ENCODE results near the gene DAZAP1. TPM values are rescaled to one million over a fixed set of nuclear protein-coding genes. Genes with fewer than 3 reads are reported as not detected.

Gene DAZAP1
- total and polyA plus RNA-seq, 2 experiments from 2014 or later: 11.0 to 56.6 TPM

GRCh38 chr19:1365319-1366269 is 41.8 kb upstream of the DAZAP1 start:
- no peak overlapping the region for H3K9ac ChIP-seq
- DNase-seq: no peak

GRCh38 chr19:1366296-1366695 is 41.1 kb upstream of the DAZAP1 start:
- H3F3A ChIP-seq (ENCODE audit: insufficient read depth): peaks cover 15% of the 10 kb centered on the region
- in situ Hi-C loops (cut with MboI): no loop called here
- H3K36me3 ChIP-seq (ENCODE audit: low read depth): peaks cover 26% of the 10 kb centered on the region; the same call in 1 of the 2 replicates
- no peaks in the 10 kb centered on the region for H4K20me1 ChIP-seq (ENCODE audit: insufficient read depth)
- WGBS, 2 experiments (ENCODE audit: low coverage in 1 of 2, low lambda C conversion rate in 2 of 2, missing lambda C conversion rate in 2 of 2): 93 to 98% methylated on average over 10 of the region's 10 CpGs
- peaks cover 11% of the 10 kb centered on the region for H3K4me1 ChIP-seq (ENCODE audit: insufficient read depth)
- H3K4me3 ChIP-seq: no peak overlapping the region
- H3K9me2 ChIP-seq (ENCODE audit: insufficient read depth): no peaks in the 10 kb centered on the region
- H3K4me2 ChIP-seq (ENCODE audit: unreplicated experiment): no peak overlapping the region
- H3K79me2 ChIP-seq (ENCODE audit: insufficient read depth): peaks cover 31% of the 10 kb centered on the region
- TF ChIP-seq EZH2 (IDR thresholded peaks at IDR 0.05; ENCODE audit: insufficient read depth, poor library complexity, severe bottlenecking): no peak
- no peak for TF ChIP-seq EZH2phosphoT487 (IDR thresholded peaks at IDR 0.05; ENCODE audit: insufficient read depth, low read depth)
- H3K27ac ChIP-seq: no peak overlapping the region
- no peak overlapping the region for H3K9ac ChIP-seq
- no peak overlapping the region for H2AFZ ChIP-seq
- no peak for DNase-seq
- H3K9me3 ChIP-seq (ENCODE audit: low read depth): no peaks in the 10 kb centered on the region
- no peaks in the 10 kb centered on the region for H3K27me3 ChIP-seq (replicated peaks; ENCODE audit: insufficient read depth)

More at GRCh38 chr19:1365319-1366269, 41.8 kb upstream of the DAZAP1 start:
- no peak overlapping the region for H3K27ac ChIP-seq
- TF ChIP-seq EZH2 (IDR thresholded peaks at IDR 0.05; ENCODE audit: insufficient read depth, poor library complexity, severe bottlenecking): no peak
- TF ChIP-seq EZH2phosphoT487 (IDR thresholded peaks at IDR 0.05; ENCODE audit: insufficient read depth, low read depth): no peak
- no peak overlapping the region for H3K4me3 ChIP-seq
- no peak overlapping the region for H3K4me2 ChIP-seq (ENCODE audit: unreplicated experiment)
- peaks cover 26% of the 10 kb centered on the region; the same call in 1 of the 2 replicates for H3K36me3 ChIP-seq (ENCODE audit: low read depth)
- H3K79me2 ChIP-seq (ENCODE audit: insufficient read depth): peaks cover 31% of the 10 kb centered on the region
- H2AFZ ChIP-seq: no peak overlapping the region
- H4K20me1 ChIP-seq (ENCODE audit: insufficient read depth): no peaks in the 10 kb centered on the region
- H3K9me3 ChIP-seq (ENCODE audit: low read depth): no peaks in the 10 kb centered on the region
- in situ Hi-C loops (cut with MboI): no loop called here
- H3K4me1 ChIP-seq (ENCODE audit: insufficient read depth): peaks cover 17% of the 10 kb centered on the region
- H3K9me2 ChIP-seq (ENCODE audit: insufficient read depth): no peaks in the 10 kb centered on the region
- peaks cover 19% of the 10 kb centered on the region for H3F3A ChIP-seq (ENCODE audit: insufficient read depth)
- WGBS, 2 experiments (ENCODE audit: low coverage in 1 of 2, low lambda C conversion rate in 2 of 2, missing lambda C conversion rate in 2 of 2): 87 to 90% methylated on average over 37 of the region's 37 CpGs
- H3K27me3 ChIP-seq (replicated peaks; ENCODE audit: insufficient read depth): no peaks in the 10 kb centered on the region

GRCh38 chr19:1366899-1367870 is 40.2 kb upstream of the DAZAP1 start:
- H3K4me3 ChIP-seq: no peak overlapping the region
- H3K4me2 ChIP-seq (ENCODE audit: unreplicated experiment): no peak overlapping the region
- peaks cover 4% of the 10 kb centered on the region for H3K4me1 ChIP-seq (ENCODE audit: insufficient read depth)
- DNase-seq: no peak
- in situ Hi-C loops (cut with MboI): no loop called here
- peaks cover 7% of the 10 kb centered on the region for H3F3A ChIP-seq (ENCODE audit: insufficient read depth)
- no peaks in the 10 kb centered on the region for H3K9me2 ChIP-seq (ENCODE audit: insufficient read depth)
- peaks cover 31% of the 10 kb centered on the region; the same call in 1 of the 2 replicates for H3K36me3 ChIP-seq (ENCODE audit: low read depth)
- H3K9me3 ChIP-seq (ENCODE audit: low read depth): no peaks in the 10 kb centered on the region
- 87 to 90% methylated on average over 31 to 35 of the region's 35 CpGs for WGBS, 2 experiments (ENCODE audit: low coverage in 1 of 2, low lambda C conversion rate in 2 of 2, missing lambda C conversion rate in 2 of 2)
- H3K79me2 ChIP-seq (ENCODE audit: insufficient read depth): peaks cover 30% of the 10 kb centered on the region
- no peak overlapping the region for H3K27ac ChIP-seq
- H3K27me3 ChIP-seq (replicated peaks; ENCODE audit: insufficient read depth): no peaks in the 10 kb centered on the region
- no peak overlapping the region for H3K9ac ChIP-seq
- no peaks in the 10 kb centered on the region for H4K20me1 ChIP-seq (ENCODE audit: insufficient read depth)
- no peak for TF ChIP-seq EZH2 (IDR thresholded peaks at IDR 0.05; ENCODE audit: insufficient read depth, poor library complexity, severe bottlenecking)
- no peak for TF ChIP-seq EZH2phosphoT487 (IDR thresholded peaks at IDR 0.05; ENCODE audit: insufficient read depth, low read depth)
- no peak overlapping the region for H2AFZ ChIP-seq

- WGBS, 2 experiments (ENCODE audit: low coverage in 1 of 2, low lambda C conversion rate in 2 of 2, missing lambda C conversion rate in 2 of 2): 92 to 99% methylated on average over 16 to 18 of the region's 18 CpGs
- H3K4me1 ChIP-seq (ENCODE audit: insufficient read depth): no peaks in the 10 kb centered on the region
- no peaks in the 10 kb centered on the region for H3K27me3 ChIP-seq (replicated peaks; ENCODE audit: insufficient read depth)
- no peak overlapping the region for H3K4me3 ChIP-seq
- H3K4me2 ChIP-seq (ENCODE audit: unreplicated experiment): no peak overlapping the region
- H3K27ac ChIP-seq: no peak overlapping the region
- peaks cover 9% of the 10 kb centered on the region for H3K79me2 ChIP-seq (ENCODE audit: insufficient read depth)
- TF ChIP-seq EZH2 (IDR thresholded peaks at IDR 0.05; ENCODE audit: insufficient read depth, poor library complexity, severe bottlenecking): no peak
- TF ChIP-seq EZH2phosphoT487 (IDR thresholded peaks at IDR 0.05; ENCODE audit: insufficient read depth, low read depth): no peak
- in situ Hi-C loops (cut with MboI): no loop called here
- H3K36me3 ChIP-seq (ENCODE audit: low read depth): peaks cover 19% of the 10 kb centered on the region; the same call in 1 of the 2 replicates
- H3K9me2 ChIP-seq (ENCODE audit: insufficient read depth): no peaks in the 10 kb centered on the region
- no peak overlapping the region for H2AFZ ChIP-seq
- no peak for DNase-seq
- H3K9me3 ChIP-seq (ENCODE audit: low read depth): no peaks in the 10 kb centered on the region
- no peaks in the 10 kb centered on the region for H3F3A ChIP-seq (ENCODE audit: insufficient read depth)
- no peaks in the 10 kb centered on the region for H4K20me1 ChIP-seq (ENCODE audit: insufficient read depth)
- no peak overlapping the region for H3K9ac ChIP-seq
Observed at GRCh38 chr19:1369214-1369805, 38.1 kb upstream of the DAZAP1 start.
